ENCODE data around the gene INPP5E. TPM values are rescaled to one million over a fixed set of nuclear protein-coding genes. Genes with fewer than 3 reads are reported as not detected.

INPP5E gene
- total RNA-seq, 1 donor from 2014 or later = 10.6 TPM

DNA sequence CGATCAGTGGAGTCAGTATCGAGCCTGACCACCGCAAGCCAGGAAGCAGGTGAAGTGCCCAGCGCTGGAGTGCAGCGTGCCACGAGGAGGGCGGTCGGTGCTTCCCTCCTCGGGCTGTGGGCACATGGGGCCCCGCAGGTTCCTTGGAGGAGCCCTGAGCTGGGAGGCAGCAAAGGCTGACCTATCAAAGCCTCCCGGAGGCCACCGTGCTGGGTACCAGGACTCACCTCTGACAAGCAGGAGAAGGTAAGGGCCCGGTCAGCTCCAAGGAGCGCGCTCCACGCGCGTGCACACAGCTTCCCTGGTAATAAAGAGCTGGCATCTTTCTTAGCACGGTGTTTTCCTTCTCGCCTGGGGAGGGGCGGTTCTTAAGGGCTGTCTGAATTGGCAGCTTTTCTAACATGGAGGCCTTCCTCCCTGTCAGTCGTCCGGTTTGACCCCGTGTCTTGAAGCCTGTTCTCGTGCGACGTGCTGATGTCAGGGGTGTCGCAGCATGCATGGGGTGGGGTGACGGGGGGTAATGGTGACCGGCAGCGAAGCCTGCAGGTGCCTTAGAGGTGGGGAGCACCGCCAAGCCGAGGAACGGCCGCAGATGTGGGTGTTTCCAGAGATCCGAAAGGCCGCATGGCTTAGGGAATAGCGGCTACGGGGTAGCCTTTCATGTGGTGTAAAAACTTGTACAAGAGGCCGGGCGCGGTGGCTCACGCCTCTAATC is 16.1 kb downstream of the INPP5E start:
- no peak for DNase-seq
- Histone ChIP-seq H3K4me3 (no peak overlapping the region), H3K36me3 (peaks cover 77% of the 10 kb centered on the region), H3K27ac (replicated peaks) (no peak overlapping the region), H3K9me3 (replicated peaks) (no peaks in the 10 kb centered on the region), H3K4me1 (no peaks in the 10 kb centered on the region), H3K27me3 (ENCODE audit: low read depth) (no peaks in the 10 kb centered on the region)
- intact Hi-C loops (cut with micrococcal nuclease) = no loop called here
- TF ChIP-seq, protein P1, sequence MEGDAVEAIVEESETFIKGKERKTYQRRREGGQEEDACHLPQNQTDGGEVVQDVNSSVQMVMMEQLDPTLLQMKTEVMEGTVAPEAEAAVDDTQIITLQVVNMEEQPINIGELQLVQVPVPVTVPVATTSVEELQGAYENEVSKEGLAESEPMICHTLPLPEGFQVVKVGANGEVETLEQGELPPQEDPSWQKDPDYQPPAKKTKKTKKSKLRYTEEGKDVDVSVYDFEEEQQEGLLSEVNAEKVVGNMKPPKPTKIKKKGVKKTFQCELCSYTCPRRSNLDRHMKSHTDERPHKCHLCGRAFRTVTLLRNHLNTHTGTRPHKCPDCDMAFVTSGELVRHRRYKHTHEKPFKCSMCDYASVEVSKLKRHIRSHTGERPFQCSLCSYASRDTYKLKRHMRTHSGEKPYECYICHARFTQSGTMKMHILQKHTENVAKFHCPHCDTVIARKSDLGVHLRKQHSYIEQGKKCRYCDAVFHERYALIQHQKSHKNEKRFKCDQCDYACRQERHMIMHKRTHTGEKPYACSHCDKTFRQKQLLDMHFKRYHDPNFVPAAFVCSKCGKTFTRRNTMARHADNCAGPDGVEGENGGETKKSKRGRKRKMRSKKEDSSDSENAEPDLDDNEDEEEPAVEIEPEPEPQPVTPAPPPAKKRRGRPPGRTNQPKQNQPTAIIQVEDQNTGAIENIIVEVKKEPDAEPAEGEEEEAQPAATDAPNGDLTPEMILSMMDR (IDR thresholded peaks at IDR 0.05; ENCODE audit: borderline replicate concordance) = no peak

DNA sequence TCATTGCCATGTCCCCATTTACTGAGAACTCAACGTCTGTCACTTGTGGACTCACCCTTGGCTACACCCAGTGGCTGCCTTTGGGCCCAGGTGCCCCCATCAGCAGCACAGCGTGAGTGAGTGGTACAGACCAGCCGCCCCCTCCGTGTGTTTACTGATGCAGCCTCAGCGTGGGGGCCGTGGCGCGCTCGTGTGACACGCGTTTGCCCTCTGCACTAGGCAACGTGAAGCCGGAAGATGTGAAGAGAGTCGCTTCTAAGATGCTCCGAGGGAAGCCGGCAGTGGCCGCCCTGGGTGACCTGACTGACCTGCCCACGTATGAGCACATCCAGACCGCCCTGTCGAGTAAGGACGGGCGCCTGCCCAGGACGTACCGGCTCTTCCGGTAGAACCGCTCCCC is 16.8 kb downstream of the INPP5E start:
- H3K4me1 ChIP-seq = no peaks in the 10 kb centered on the region
- H3K36me3 ChIP-seq = peaks cover 77% of the 10 kb centered on the region
- TF ChIP-seq, protein P1 (IDR thresholded peaks at IDR 0.05; ENCODE audit: borderline replicate concordance) = no peak
- no peaks in the 10 kb centered on the region for H3K27me3 ChIP-seq (ENCODE audit: low read depth)
- no peaks in the 10 kb centered on the region for H3K9me3 ChIP-seq (replicated peaks)
- DNase-seq = no peak
- intact Hi-C loops (cut with micrococcal nuclease) = no loop called here
- H3K4me3 ChIP-seq = no peak overlapping the region
- no peak overlapping the region for H3K27ac ChIP-seq (replicated peaks)

DNA sequence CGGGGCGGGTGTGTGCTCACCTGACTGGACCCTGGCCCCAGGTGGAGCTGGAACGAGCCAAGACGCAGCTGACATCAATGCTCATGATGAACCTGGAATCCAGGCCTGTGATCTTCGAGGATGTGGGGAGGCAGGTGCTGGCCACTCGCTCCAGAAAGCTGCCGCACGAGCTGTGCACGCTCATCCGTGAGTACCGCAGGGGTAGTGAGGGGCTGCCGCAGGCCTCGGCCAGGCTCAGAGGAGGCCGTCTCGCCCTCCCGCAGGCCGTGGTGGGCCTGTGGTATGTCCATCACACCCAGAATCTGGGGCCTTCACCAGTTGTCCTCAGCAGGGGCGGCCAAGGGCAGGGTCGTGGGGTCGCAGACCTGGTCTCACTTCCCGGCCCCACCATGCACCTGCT is 17.9 kb downstream of the INPP5E start:
- intact Hi-C loops (cut with micrococcal nuclease) = no loop called here
- H3K4me1 ChIP-seq = no peaks in the 10 kb centered on the region
- no peak overlapping the region for H3K27ac ChIP-seq (replicated peaks)
- no peak for DNase-seq
- H3K9me3 ChIP-seq (replicated peaks) = no peaks in the 10 kb centered on the region
- TF ChIP-seq, protein P1 (IDR thresholded peaks at IDR 0.05; ENCODE audit: borderline replicate concordance) = no peak
- peaks cover 84% of the 10 kb centered on the region for H3K36me3 ChIP-seq
- no peak overlapping the region for H3K4me3 ChIP-seq
- H3K27me3 ChIP-seq (ENCODE audit: low read depth) = no peaks in the 10 kb centered on the region

DNA sequence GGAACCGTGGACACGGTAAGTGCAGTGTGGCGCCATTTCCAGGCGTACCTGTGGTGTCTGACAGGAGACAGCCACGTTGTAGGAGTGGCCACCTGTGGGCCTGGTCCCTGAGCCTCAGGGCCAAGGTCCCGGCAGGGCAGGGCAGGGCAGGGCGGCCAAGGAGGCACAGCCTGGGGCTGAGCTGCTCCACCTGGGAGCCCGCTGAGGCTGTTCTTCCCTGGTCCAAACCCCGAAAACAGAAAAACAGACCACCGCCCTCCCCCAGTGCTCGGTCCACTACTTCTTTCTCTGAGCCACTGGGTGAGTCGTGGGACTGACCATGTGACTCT is 20.6 kb downstream of the INPP5E start:
- intact Hi-C loops (cut with micrococcal nuclease) = no loop called here
- H3K36me3 ChIP-seq = peaks cover 100% of the 10 kb centered on the region
- no peaks in the 10 kb centered on the region for H3K9me3 ChIP-seq (replicated peaks)
- H3K4me1 ChIP-seq = no peaks in the 10 kb centered on the region
- no peak overlapping the region for H3K27ac ChIP-seq (replicated peaks)
- H3K4me3 ChIP-seq = no peak overlapping the region
- no peak for DNase-seq
- H3K27me3 ChIP-seq (ENCODE audit: low read depth) = no peaks in the 10 kb centered on the region
- TF ChIP-seq, protein P1 (IDR thresholded peaks at IDR 0.05; ENCODE audit: borderline replicate concordance) = no peak

DNA sequence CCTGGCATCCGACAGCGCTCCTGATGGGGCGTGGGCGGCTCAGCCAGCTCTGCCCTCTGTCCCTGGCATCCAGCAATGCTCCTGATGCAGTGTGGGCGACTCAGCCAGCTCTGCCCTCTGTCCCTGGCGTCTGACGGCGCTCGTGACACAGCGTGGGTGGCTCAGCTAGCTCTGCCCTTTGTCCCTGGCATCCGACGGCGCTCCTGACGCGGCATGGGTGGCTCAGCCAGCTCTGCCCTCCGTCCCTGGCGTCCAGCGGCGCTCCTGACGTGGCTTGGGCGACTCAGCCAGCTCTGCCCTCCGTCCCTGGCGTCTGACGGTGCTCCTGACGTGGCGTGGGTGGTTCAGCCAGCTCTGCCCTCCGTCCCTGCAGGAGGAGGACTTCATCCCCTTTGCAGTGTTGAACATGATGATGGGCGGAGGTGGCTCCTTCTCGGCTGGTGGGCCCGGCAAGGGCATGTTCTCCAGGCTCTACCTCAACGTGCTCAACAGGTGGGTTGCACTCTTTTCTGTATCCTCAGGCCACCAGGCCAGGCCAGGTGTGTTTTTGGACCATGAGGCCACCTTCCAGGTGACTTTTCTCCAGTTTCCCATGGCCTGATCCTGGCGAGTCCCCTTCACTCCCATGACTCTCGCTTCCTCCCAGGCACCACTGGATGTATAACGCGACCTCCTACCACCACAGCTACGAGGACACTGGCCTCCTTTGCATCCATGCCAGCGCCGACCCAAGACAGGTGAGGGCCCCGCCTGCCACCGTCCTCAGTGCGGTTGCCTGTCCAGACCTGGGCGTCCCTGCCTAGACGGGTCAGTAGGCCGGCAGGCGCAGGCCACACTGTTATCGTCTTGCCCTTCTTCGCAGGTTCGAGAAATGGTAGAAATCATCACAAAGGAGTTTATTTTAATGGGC is 21.2 kb downstream of the INPP5E start:
- Histone ChIP-seq H3K9me3 (replicated peaks) (no peaks in the 10 kb centered on the region), H3K36me3 (peaks cover 100% of the 10 kb centered on the region), H3K4me3 (no peak overlapping the region), H3K27ac (replicated peaks) (no peak overlapping the region), H3K27me3 (ENCODE audit: low read depth) (no peaks in the 10 kb centered on the region), H3K4me1 (no peaks in the 10 kb centered on the region)
- TF ChIP-seq, protein P1 (IDR thresholded peaks at IDR 0.05; ENCODE audit: borderline replicate concordance) = no peak
- intact Hi-C loops (cut with micrococcal nuclease) = no loop called here
- DNase-seq = no peak
